Measurements from ENCODE around the gene PLD4.

PLD4 gene

DNA sequence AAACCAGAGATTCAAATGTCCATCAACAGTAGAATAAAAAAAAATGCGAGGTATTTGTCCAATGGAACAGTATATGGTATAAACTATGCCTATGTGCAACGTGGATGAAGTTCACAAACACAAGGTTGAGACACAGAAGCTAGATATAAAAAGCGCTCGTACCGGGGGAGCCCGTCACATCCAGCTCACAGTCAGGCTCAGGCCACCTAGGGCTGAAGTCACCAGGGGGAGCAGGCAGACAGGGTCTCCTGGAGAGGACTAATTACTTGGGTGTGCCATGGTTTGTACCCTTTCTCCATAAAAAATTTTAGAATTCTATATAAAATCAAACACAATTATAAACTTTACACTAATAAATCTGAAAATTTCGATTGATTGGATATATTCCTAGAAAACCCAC lies 39.9 kb downstream of the PLD4 start:
- no peaks in the 10 kb centered on the region for H3K9me3 ChIP-seq (ENCODE audit: insufficient read depth, low read length)
- no peak overlapping the region for H3K27ac ChIP-seq (ENCODE audit: low read depth, low read length)
- no peaks in the 10 kb centered on the region for H3K36me3 ChIP-seq (ENCODE audit: low read length)
- no peak overlapping the region for H3K4me2 ChIP-seq (ENCODE audit: low read depth, low read length, poor library complexity, severe bottlenecking)
- TF ChIP-seq EZH2phosphoT487 (conservative IDR thresholded peaks at IDR 0.05; ENCODE audit: low read length) (no peak), CTCF (IDR thresholded peaks at IDR 0.05; ENCODE audit: insufficient read depth, low read length, poor library complexity, severe bottlenecking) (no peak)
- no peak overlapping the region for H3K9ac ChIP-seq (ENCODE audit: low read length)
- no peak overlapping the region for H3K4me3 ChIP-seq (ENCODE audit: insufficient read depth, low read length, poor library complexity, severe bottlenecking)
- H3K79me2 ChIP-seq (ENCODE audit: insufficient read depth, low read length), result no peaks in the 10 kb centered on the region
- H3F3A ChIP-seq (ENCODE audit: insufficient read depth), result no peaks in the 10 kb centered on the region
- H2AFZ ChIP-seq (ENCODE audit: low read depth, low read length, severe bottlenecking), result no peak overlapping the region
- H3K9me2 ChIP-seq (replicated peaks; ENCODE audit: insufficient read depth, low read length), result no peaks in the 10 kb centered on the region
- H3K27me3 ChIP-seq (ENCODE audit: low read length), result no peaks in the 10 kb centered on the region
- H4K20me1 ChIP-seq (ENCODE audit: low read depth, low read length), result no peaks in the 10 kb centered on the region

GRCh38 chr14:104965561-104966231 lies 41.0 kb downstream of the PLD4 start:
- no peak overlapping the region for H3K9ac ChIP-seq (ENCODE audit: low read length)
- no peaks in the 10 kb centered on the region for H3K9me2 ChIP-seq (replicated peaks; ENCODE audit: insufficient read depth, low read length)
- no peak overlapping the region for H3K4me2 ChIP-seq (ENCODE audit: low read depth, low read length, poor library complexity, severe bottlenecking)
- no peak overlapping the region for H3K4me3 ChIP-seq (ENCODE audit: insufficient read depth, low read length, poor library complexity, severe bottlenecking)
- H3K36me3 ChIP-seq (ENCODE audit: low read length), result no peaks in the 10 kb centered on the region
- no peak overlapping the region for H2AFZ ChIP-seq (ENCODE audit: low read depth, low read length, severe bottlenecking)
- H3K79me2 ChIP-seq (ENCODE audit: insufficient read depth, low read length), result no peaks in the 10 kb centered on the region
- H3F3A ChIP-seq (ENCODE audit: insufficient read depth), result no peaks in the 10 kb centered on the region
- no peak for TF ChIP-seq EZH2phosphoT487 (conservative IDR thresholded peaks at IDR 0.05; ENCODE audit: low read length)
- TF ChIP-seq CTCF (IDR thresholded peaks at IDR 0.05; ENCODE audit: insufficient read depth, low read length, poor library complexity, severe bottlenecking), result no peak
- no peaks in the 10 kb centered on the region for H3K9me3 ChIP-seq (ENCODE audit: insufficient read depth, low read length)
- no peaks in the 10 kb centered on the region for H4K20me1 ChIP-seq (ENCODE audit: low read depth, low read length)
- no peak overlapping the region for H3K27ac ChIP-seq (ENCODE audit: low read depth, low read length)
- no peaks in the 10 kb centered on the region for H3K27me3 ChIP-seq (ENCODE audit: low read length)

- Histone ChIP-seq H2AFZ (ENCODE audit: low read depth, low read length, severe bottlenecking) (no peak overlapping the region), H3K9ac (ENCODE audit: low read length) (no peak overlapping the region), H3K27me3 (ENCODE audit: low read length) (no peaks in the 10 kb centered on the region), H3K9me2 (replicated peaks; ENCODE audit: insufficient read depth, low read length) (no peaks in the 10 kb centered on the region), H3K4me3 (ENCODE audit: insufficient read depth, low read length, poor library complexity, severe bottlenecking) (no peak overlapping the region), H4K20me1 (ENCODE audit: low read depth, low read length) (no peaks in the 10 kb centered on the region), H3K27ac (ENCODE audit: low read depth, low read length) (no peak overlapping the region), H3K36me3 (ENCODE audit: low read length) (no peaks in the 10 kb centered on the region), H3K9me3 (ENCODE audit: insufficient read depth, low read length) (no peaks in the 10 kb centered on the region), H3F3A (ENCODE audit: insufficient read depth) (no peaks in the 10 kb centered on the region), H3K79me2 (ENCODE audit: insufficient read depth, low read length) (no peaks in the 10 kb centered on the region), H3K4me2 (ENCODE audit: low read depth, low read length, poor library complexity, severe bottlenecking) (no peak overlapping the region)
- no peak for TF ChIP-seq EZH2phosphoT487 (conservative IDR thresholded peaks at IDR 0.05; ENCODE audit: low read length)
- no peak for TF ChIP-seq CTCF (IDR thresholded peaks at IDR 0.05; ENCODE audit: insufficient read depth, low read length, poor library complexity, severe bottlenecking)
Measured at GRCh38 chr14:104966261-104966865, 41.7 kb downstream of the PLD4 start.
